ENCODE results near the gene C12orf56.

C12orf56 gene

DNA sequence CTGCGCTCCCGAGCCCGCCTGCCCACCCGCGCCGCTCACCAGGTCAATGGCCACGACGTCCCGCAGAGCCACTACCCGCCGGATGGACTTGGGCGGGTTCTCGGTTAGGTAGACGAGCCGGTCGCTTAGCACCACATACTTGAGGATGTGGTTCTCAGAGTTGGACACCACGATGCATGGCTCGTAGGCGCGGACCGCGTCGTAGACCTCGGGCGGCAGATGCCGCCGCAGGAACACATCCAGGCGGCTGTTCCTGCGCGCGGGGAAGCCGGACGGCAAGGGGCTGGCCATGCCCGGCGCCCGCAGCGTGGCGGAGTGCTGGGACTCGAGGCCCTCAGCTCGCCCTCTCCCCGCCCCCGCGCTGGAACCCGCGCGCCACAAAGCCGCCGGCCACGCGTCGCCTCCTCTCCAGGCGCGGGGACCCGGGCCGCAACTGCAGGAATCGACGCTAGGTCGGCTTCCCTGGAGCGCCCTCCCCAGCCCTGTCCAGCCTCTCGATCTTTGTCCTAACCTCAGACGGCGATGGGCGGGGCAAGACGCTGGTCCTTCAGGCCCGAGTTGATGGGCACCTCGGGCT is at the start of gene C12orf56:
TSS of gene C12orf56 (minus strand) at position 484 of the 577 bp plus-strand sequence. CDS start at position 291, 193 bp downstream.
- DNase-seq: peak; percentile 17

GRCh38 chr12:64440100-64440499 is 49.5 kb upstream of the C12orf56 start:
- DNase-seq: no peak

DNA sequence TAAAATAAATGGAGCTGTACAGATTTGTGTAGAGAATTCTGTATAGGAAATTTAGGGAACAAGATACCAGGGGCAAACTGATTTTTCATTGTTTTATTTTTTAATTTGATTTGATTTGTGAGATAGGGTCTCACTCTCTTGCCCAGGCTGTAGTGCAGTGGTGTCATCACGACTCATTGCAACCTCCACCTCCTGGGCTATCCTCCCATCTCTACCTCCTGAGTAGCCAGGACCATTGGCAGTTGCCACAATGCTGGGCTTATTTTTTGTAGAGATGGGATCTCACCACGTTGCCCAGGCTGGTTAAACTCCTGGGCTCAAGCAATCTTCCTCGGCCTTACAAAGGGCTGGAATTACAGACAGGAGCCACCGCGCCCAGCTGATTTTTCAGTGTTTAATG is 43.4 kb upstream of the C12orf56 start:
- DNase-seq: no peak

DNA sequence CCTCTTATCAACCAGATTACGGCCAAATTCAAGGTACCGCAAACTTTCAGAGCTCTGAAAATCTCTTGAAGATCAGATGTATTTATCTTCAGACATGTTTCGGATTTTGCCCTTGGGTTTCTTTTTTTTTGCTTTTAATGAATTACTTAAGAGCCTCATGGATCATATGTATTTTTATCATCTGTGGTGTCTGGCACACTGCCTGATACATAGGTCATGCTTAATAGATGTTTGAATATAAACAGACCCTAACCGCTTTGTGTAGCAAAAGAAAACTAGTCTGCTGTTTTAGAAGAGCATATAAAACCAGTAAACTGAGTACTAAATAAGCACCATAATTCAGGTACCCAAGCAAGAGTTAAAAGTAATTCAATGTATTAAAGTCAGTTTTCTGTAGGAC is 41.2 kb upstream of the C12orf56 start:
- peak; percentile 41 for DNase-seq

- DNase-seq: no peak
Measured at GRCh38 chr12:64430886-64431285, 40.3 kb upstream of the C12orf56 start.

DNA sequence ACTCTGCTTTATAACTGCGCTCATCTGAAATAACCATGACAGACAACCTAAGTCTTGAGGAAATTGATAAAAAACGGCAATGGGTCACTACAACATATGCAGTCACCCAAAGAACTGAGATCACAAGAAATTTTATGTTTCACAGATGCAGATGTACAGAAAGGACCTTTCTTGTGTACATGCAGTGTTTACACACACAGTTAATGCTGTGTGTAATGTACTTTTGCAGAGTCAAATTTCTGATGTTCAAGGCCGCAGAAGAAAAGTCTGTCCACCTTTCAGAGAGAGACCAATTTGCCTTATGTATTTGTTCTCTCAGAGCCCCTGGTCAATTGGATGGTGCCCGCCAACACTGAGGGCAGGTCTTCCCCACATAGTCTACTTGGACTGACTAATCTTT is 38.4 kb upstream of the C12orf56 start:
- no peak for DNase-seq

DNA sequence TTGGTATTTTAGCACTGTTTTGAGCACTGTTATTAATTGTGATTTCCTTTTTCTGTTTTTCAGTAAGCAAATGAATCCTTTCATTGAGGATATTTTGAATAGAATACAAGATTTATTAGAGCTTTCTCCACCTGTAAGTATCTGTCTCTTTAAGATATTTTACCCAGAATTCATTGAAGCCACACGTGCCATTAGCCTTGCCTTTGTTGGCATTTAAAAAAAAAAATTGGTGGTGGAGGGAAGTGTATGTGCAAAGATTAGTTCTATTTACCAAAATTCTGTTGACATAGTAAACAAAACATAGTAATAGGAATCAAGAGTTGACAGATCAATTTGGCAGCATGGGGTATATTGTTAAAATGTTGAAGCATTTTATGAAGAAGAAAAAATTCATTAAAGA is 37.4 kb upstream of the C12orf56 start:
- no peak for DNase-seq

GRCh38 chr12:64419696-64420095 is 29.1 kb upstream of the C12orf56 start:
- no peak for DNase-seq

GRCh38 chr12:64418209-64418608 is 27.7 kb upstream of the C12orf56 start:
- no peak for DNase-seq

DNA sequence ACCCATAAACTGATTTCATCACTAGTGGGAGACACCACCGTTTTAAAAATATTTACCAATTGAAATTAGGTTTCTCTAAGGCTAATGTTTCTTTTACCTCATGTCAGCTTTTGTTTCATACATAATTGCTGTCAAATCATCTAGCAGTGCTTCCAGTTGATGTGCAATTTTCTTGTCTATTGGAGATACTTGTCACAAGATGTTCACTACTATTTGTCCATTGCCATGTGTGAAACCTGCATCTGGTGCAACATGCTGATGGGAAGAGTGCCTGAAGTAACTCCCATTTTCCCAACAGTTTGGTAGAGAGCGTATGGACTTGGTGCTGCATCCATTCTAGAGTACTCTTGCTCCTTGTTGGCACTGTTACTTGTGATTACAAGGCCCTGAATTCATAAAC is 23.3 kb upstream of the C12orf56 start:
- no peak for DNase-seq

- peak; percentile 68 for DNase-seq
Measured at GRCh38 chr12:64412459-64412858, 21.9 kb upstream of the C12orf56 start.

DNA sequence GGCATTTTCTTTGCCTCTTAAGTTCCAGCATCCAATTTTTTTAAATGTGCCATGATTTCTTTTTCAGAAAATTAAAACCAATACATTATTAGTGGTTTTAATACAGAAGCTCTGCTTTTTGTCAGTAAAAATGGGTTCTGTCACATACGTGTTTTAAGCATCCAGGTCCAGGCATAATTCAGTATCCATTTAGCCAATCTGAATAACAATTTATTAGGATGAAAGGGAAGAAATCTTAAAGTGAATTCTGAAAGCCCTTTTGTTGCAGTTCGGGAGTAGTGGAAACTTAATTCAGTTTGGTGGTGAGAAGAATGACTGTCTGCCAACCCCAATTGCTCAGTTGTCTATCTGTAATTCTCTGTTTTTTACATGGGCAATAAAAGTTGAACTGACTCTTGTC is 20.9 kb upstream of the C12orf56 start:
- DNase-seq: no peak

GRCh38 chr12:64407342-64408223 is 17.0 kb upstream of the C12orf56 start:
- DNase-seq: no peak

DNA sequence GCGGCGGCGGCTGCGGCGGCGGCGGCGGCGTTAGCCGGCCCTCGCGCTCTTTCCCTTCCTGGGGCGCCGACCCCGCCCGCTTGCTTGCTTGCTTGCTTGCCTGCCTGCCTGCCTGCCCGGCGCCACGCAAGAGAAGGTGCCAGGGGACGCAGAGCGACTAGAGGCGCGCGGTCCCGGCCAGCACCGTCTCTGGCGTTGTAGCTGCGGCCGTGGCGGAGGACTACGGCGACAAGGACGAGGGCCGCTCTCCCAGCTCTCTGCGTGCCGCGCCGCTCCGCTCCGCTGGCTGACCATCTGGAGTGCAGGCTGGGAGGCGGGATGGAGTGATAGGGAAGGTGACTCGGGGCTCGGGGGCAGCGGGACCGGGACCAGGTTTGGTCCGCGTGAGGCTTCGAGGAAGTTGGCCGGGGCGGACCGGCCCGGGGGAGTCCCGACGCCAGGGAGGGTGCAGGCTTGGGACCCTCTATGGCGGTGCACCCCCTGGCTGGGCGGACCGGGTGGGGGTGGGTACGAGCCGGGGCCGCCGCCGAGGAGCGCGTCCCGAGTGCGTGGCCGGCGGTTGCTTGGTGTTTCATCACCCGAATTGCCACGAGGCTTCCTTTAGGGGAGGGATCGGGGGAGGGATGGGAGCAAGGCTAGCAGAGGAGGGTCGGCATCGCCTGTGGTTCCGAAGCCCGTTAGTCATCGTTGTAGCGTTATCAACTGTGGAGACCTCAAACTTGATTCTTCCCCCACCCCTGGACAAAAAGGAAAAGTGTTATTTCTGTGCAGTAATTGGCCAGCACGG is 14.1 kb upstream of the C12orf56 start:
- DNase-seq: peak; percentile 95

DNA sequence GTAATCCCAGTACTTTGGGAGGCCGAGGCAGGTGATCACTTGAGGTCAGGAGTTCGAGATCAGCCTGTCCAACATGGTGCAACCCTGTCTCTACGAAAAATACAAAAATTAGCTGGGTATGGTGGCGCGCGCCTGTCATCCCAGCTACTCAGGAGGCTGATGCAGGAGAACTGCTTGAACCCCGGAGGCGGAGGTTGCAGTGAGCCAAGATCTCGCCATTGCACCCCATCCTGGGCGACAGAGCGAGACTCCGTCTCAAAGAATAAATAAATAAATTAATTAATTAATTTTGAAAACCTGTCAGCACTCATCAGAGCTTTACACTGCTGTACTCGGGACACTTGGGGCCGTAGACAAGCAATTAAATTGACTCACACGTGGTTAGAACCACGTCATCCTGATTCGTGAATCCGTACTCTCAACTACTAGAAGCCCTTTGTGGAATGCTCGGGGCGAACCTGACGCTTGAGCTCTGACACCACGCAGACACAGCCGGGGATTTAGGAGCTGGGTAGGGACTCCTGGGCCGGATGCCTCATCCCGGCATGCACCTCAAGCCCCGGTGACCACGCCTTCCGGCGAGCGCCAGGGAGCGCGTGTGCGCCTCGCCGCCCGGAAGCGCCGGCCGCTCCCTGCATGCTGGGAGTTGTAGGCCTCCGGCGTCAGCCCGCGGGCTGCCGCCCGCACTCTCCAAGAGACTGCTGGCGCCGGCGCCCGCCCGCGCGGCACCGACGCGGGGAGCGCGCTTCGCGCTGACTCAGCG is 13.3 kb upstream of the C12orf56 start, which contains the start of gene XPOT:
TSS of gene XPOT (plus strand) at position 686 of the 763 bp plus-strand sequence. CDS start 5,644 bp downstream, outside the sequence.
- peak; percentile 99 for DNase-seq

GRCh38 chr12:64402181-64402580 is 11.6 kb upstream of the C12orf56 start:
- DNase-seq: no peak

GRCh38 chr12:64400041-64400440 is 9.5 kb upstream of the C12orf56 start:
- peak; percentile 28 for DNase-seq

GRCh38 chr12:64395739-64396138 is 5.2 kb upstream of the C12orf56 start:
- DNase-seq: no peak

- peak; percentile 28 for DNase-seq
Measured at GRCh38 chr12:64392221-64392620, 1.7 kb upstream of the C12orf56 start.

DNA sequence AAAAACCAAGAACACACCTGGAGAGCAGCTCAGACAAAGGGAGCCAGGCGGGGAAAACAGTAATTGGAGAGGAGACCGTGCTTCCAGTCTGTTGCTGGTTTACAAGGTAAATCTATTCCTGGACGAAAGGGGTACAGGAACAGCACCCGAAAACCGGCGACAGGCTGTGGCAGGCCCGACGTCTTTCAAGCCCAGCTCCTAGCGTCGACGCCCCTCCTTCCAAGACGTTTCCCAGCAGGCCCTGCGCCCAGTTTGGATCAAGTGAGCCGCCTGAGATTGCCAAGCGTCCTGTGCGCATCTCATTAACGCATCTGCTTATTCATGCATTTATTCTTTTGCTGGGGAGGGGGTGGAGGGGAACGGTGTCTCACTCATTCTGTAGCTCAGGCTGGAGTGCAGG is 1.4 kb downstream of the C12orf56 start:
- DNase-seq: no peak

DNA sequence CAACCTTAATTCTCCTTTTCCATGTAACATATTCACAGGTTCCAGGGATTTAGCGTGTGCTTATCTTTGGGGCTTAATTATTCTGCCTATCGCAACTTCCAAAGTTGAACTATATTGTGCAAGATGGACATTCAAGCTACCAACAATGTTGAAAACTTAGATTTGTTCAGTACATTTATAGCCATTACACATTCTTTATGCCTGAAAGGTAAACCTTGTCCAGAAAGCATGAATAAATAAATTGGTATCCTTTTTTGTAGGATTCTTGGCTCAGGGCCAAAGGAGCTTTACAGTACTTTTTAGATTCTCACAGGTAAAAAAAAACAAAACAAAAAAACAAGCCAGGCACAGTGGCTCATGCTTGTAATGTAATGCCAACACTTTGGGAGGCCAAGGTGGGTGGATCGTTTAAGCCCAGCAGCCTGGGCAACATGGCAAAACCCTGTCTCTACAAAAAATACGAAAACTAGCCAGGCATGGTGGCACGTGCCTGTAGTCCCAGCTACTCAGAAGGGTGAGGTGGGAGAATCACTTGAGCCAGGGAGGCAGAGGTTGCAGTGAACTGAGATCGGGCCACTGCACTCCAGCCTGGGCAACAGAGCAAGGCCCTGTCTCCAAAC is 3.3 kb downstream of the C12orf56 start:
- DNase-seq: no peak

- peak; percentile 42 for DNase-seq
Measured at GRCh38 chr12:64385468-64385867, 5.1 kb downstream of the C12orf56 start.

Measured in fibroblast of skin of right quadriceps (primary cell).